Type B pancreatic cell (in vitro differentiated cells): Measurements from ENCODE around the gene EGFL6. TPM values are rescaled to one million over a fixed set of nuclear protein-coding genes. Genes with fewer than 3 reads are reported as not detected.

ENCODE experiments used
- DNase-seq: peaks from one replicate; pipeline ENCODE4 v3.0.0; 2021; ENCODE audit warnings: mixed read lengths; ENCODE audit not compliant: unreplicated experiment; ENCODE audit errors: extremely low spot score
- H3K27ac Mint-ChIP-seq: 2 replicates; pipeline ENCODE4 v1.8.0; 2021; ENCODE audit warnings: mild to moderate bottlenecking, mixed read lengths
- H3K27me3 Mint-ChIP-seq: 2 replicates; pipeline ENCODE4 v1.8.0; 2021; ENCODE audit warnings: mixed read lengths
- H3K36me3 Mint-ChIP-seq: 2 replicates; pipeline ENCODE4 v1.8.0; 2021; ENCODE audit warnings: mixed read lengths
- H3K4me1 Mint-ChIP-seq: one replicate; pipeline ENCODE4 v1.8.0; 2021; ENCODE audit warnings: mixed read lengths; ENCODE audit not compliant: unreplicated experiment
- H3K4me3 Mint-ChIP-seq: 2 replicates; pipeline ENCODE4 v1.8.0; 2021; ENCODE audit warnings: mild to moderate bottlenecking, mixed read lengths
- H3K9me3 Mint-ChIP-seq: 2 replicates; pipeline ENCODE4 v1.8.0; 2021; ENCODE audit warnings: mixed read lengths
- CTCF ChIP-seq: fragments of 200-600 bp; sonication (generic); conservative IDR thresholded peaks from 2 replicates; pipeline ENCODE4 v1.5.0; 2021; ENCODE audit warnings: antibody characterized with exemption, mild to moderate bottlenecking
- total RNA-seq: library from RNA; stranded (reverse); gene quantifications from 2 replicates; pipeline ENCODE4 v1.2.1, GENCODE V29; 2021; ENCODE audit warnings: low replicate concordance

The EGFL6 gene
- total RNA-seq, 1 donor from 2014 or later = 4.5 TPM

- DNase-seq = no peak
- H3K4me1 Mint-ChIP-seq = peaks cover 8% of the 10 kb centered on the region
- H3K4me3 Mint-ChIP-seq = peak overlapping the region; percentile 89
- peaks cover 13% of the 10 kb centered on the region for H3K9me3 Mint-ChIP-seq
- peak overlapping the region; percentile 94 for H3K27ac Mint-ChIP-seq
- no peaks in the 10 kb centered on the region for H3K27me3 Mint-ChIP-seq
- TF ChIP-seq CTCF = no peak
- H3K36me3 Mint-ChIP-seq = peaks cover 4% of the 10 kb centered on the region
These were observed 82.9 kb downstream of the EGFL6 start for GRCh38 chrX:13652287-13652793.

GRCh38 chrX:13652850-13653693, 83.7 kb downstream of the EGFL6 start, which contains the start of gene TCEANC:
TCEANC (plus strand) TSS chrX:13653141; CDS start chrX:13662509, 9,368 bp downstream.
- Mint-ChIP-seq H3K27me3 (no peaks in the 10 kb centered on the region), H3K27ac (peak within 1 kb of the TSS; percentile 94), H3K9me3 (peaks cover 8% of the 10 kb centered on the region), H3K4me1 (peaks cover 2% of the 10 kb centered on the region), H3K36me3 (no peaks in the 10 kb centered on the region), H3K4me3 (peak within 1 kb of the TSS; percentile 89)
- TF ChIP-seq CTCF = no peak
- DNase-seq = peak; percentile 92

GRCh38 chrX:13654116-13654515, 84.7 kb downstream of the EGFL6 start:
- DNase-seq = no peak
- TF ChIP-seq CTCF = no peak
- Mint-ChIP-seq H3K27me3 (no peaks in the 10 kb centered on the region), H3K9me3 (peaks cover 5% of the 10 kb centered on the region), H3K27ac (no peak overlapping the region), H3K4me1 (peaks cover 7% of the 10 kb centered on the region), H3K36me3 (no peaks in the 10 kb centered on the region), H3K4me3 (peak overlapping the region; percentile 24)

- no peak for DNase-seq
- no peak overlapping the region for H3K27ac Mint-ChIP-seq
- no peaks in the 10 kb centered on the region for H3K36me3 Mint-ChIP-seq
- H3K27me3 Mint-ChIP-seq = no peaks in the 10 kb centered on the region
- peaks cover 8% of the 10 kb centered on the region for H3K4me1 Mint-ChIP-seq
- no peak overlapping the region for H3K4me3 Mint-ChIP-seq
- H3K9me3 Mint-ChIP-seq = peaks cover 5% of the 10 kb centered on the region
- no peak for TF ChIP-seq CTCF
These were observed 86.3 kb downstream of the EGFL6 start for GRCh38 chrX:13655674-13656073.

- no peak overlapping the region for H3K4me3 Mint-ChIP-seq
- H3K4me1 Mint-ChIP-seq = peaks cover 8% of the 10 kb centered on the region
- peak overlapping the region; percentile 64 for H3K27ac Mint-ChIP-seq
- DNase-seq = no peak
- no peaks in the 10 kb centered on the region for H3K27me3 Mint-ChIP-seq
- peak; percentile 78 for TF ChIP-seq CTCF
- H3K36me3 Mint-ChIP-seq = no peaks in the 10 kb centered on the region
- no peaks in the 10 kb centered on the region for H3K9me3 Mint-ChIP-seq
These were observed 89.2 kb downstream of the EGFL6 start for GRCh38 chrX:13658602-13659001.
